Activated CD8-positive, alpha-beta T cell treated with anti-CD3 and anti-CD28 coated beads for 36 hours (primary cell): ENCODE data around the gene MOB3A. TPM values are rescaled to one million over a fixed set of nuclear protein-coding genes. Genes with fewer than 3 reads are reported as not detected.

ENCODE experiments used
- ATAC-seq: fragments of 200-7000 bp; cut with Tn5 transposase; one replicate; pipeline ENCODE4 v1.10.0; 2021; ENCODE audit warnings: mild to moderate bottlenecking, moderate library complexity
- CTCF ChIA-PET: fragments of 350-600 bp; sonication (Branson Sonifier 250); formaldehyde crosslinking; loops from one replicate; lab custom pipeline; 2021; ENCODE audit warnings: antibody characterized with exemption; lab: Charles Lee
- POLR2A ChIA-PET: fragments of 350-600 bp; sonication (Branson Sonifier 250); formaldehyde crosslinking; loops from one replicate; lab custom pipeline; 2021; ENCODE audit warnings: antibody characterized with exemption; lab: Charles Lee
- DNase-seq: peaks from one replicate; pipeline ENCODE4 v3.0.0-alpha.2; 2020
- H3K27ac Mint-ChIP-seq: one replicate; pipeline ENCODE4 v1.8.0; 2021; ENCODE audit warnings: mild to moderate bottlenecking, mixed read lengths
- H3K27me3 Mint-ChIP-seq: one replicate; pipeline ENCODE4 v1.8.0; 2021; ENCODE audit warnings: mixed read lengths
- H3K36me3 Mint-ChIP-seq: one replicate; pipeline ENCODE4 v1.8.0; 2021; ENCODE audit warnings: low read depth, mixed read lengths
- H3K4me1 Mint-ChIP-seq: one replicate; pipeline ENCODE4 v1.8.0; 2021; ENCODE audit warnings: low read depth, mixed read lengths
- H3K4me3 Mint-ChIP-seq: one replicate; pipeline ENCODE4 v1.8.0; 2021; ENCODE audit warnings: mild to moderate bottlenecking, moderate library complexity, mixed read lengths
- H3K9me3 Mint-ChIP-seq: one replicate; pipeline ENCODE4 v1.8.0; 2021; ENCODE audit warnings: mixed read lengths
- intact Hi-C: fragments of 100-400 bp; cut with micrococcal nuclease; formaldehyde crosslinking; loops from one replicate; pipeline ENCODE4 v1.10.0; 2022
- total RNA-seq, 2 experiments: library from RNA; stranded (reverse); gene quantifications; one replicate each; pipeline ENCODE4 v1.2.3, GENCODE V29; 2021
- TF ChIP-seq, protein P1 (sequence below): fragments of 200-600 bp; IDR thresholded peaks from one replicate; pipeline ENCODE4 v1.8.0; 2022; ENCODE audit warnings: antibody characterized with exemption, mild to moderate bottlenecking

Gene MOB3A
- total RNA-seq, 2 experiments from 2014 or later, result 175 to 185 TPM

DNA sequence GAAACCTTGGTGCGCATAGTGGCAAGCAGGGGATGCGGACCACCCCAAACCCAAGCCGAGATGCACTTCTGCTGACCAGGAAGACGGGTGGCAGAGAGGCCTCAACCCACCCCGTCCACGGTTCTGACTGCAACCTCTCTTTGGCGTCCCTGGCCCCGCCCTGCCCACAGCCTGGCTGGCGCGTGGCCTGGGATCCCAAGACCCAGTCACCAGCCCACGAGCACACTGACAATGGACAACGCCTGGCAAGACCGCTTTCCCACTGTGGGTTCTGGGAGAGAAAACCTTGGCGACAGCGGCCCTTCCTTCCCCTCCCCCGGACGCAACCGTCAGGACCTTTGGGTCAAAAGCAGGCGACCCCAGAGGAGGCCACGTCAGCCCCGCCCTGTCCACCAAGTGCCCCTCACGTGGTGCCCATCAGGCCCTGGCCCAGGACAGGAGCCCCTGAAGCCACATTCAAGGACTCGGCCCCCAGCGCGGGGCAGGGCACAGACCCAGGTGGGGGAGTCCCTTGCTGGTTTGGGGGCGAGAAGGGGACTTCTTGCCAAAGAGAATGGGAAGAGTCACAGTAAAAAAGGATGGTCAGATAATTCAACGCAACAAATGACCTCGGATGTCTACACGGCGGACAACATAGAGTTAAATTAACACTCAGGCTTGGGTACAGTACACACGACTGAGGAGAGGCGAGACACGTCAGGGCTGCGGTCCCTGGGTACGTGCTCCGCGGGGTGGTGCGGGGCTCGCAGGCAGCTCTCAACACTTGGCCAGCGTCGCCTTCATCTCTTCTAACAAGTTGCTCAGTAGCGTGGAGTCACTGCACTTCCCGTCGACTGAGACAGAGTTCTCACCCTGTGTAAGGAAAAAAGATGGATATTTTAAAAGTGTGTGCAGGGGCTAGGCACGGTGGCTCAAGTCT is 5.5 kb upstream of the MOB3A start:
- peaks cover 8% of the 10 kb centered on the region for H3K9me3 Mint-ChIP-seq
- no peaks in the 10 kb centered on the region for H3K27me3 Mint-ChIP-seq
- intact Hi-C loops, result no loop called here
- no peak for DNase-seq
- ChIA-PET CTCF (no interaction called here), POLR2A (no interaction called here)
- ATAC-seq, result no peak
- no peak overlapping the region for H3K27ac Mint-ChIP-seq
- peaks cover 38% of the 10 kb centered on the region for H3K36me3 Mint-ChIP-seq
- TF ChIP-seq, protein P1, sequence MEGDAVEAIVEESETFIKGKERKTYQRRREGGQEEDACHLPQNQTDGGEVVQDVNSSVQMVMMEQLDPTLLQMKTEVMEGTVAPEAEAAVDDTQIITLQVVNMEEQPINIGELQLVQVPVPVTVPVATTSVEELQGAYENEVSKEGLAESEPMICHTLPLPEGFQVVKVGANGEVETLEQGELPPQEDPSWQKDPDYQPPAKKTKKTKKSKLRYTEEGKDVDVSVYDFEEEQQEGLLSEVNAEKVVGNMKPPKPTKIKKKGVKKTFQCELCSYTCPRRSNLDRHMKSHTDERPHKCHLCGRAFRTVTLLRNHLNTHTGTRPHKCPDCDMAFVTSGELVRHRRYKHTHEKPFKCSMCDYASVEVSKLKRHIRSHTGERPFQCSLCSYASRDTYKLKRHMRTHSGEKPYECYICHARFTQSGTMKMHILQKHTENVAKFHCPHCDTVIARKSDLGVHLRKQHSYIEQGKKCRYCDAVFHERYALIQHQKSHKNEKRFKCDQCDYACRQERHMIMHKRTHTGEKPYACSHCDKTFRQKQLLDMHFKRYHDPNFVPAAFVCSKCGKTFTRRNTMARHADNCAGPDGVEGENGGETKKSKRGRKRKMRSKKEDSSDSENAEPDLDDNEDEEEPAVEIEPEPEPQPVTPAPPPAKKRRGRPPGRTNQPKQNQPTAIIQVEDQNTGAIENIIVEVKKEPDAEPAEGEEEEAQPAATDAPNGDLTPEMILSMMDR, result no peak
- peaks cover 11% of the 10 kb centered on the region for H3K4me1 Mint-ChIP-seq
- no peak overlapping the region for H3K4me3 Mint-ChIP-seq

DNA sequence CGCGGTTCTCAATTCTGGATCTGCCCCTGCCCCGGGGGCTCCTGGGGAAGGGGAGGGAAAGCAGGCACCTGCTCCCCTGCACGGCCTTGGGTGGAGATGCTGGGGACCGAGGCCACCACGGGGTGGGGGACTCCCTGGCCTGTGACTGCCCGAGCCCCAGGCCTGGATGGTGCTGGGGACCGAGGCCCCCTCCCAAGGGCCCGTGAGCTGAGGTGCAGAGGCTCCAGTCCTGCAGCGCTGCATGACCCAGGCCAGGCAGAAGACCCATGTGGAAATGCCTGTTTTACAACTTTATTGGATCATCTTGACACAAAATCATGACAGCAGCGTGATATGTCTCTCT is 4.6 kb upstream of the MOB3A start:
- Mint-ChIP-seq H3K27me3 (no peaks in the 10 kb centered on the region), H3K4me3 (no peak overlapping the region), H3K27ac (no peak overlapping the region), H3K36me3 (peaks cover 29% of the 10 kb centered on the region), H3K9me3 (peaks cover 8% of the 10 kb centered on the region), H3K4me1 (peaks cover 11% of the 10 kb centered on the region)
- TF ChIP-seq, protein P1, result no peak
- CTCF ChIA-PET, result no interaction called here
- ATAC-seq, result no peak
- no peak for DNase-seq
- POLR2A ChIA-PET, result no interaction called here
- intact Hi-C loops, result no loop called here

DNA sequence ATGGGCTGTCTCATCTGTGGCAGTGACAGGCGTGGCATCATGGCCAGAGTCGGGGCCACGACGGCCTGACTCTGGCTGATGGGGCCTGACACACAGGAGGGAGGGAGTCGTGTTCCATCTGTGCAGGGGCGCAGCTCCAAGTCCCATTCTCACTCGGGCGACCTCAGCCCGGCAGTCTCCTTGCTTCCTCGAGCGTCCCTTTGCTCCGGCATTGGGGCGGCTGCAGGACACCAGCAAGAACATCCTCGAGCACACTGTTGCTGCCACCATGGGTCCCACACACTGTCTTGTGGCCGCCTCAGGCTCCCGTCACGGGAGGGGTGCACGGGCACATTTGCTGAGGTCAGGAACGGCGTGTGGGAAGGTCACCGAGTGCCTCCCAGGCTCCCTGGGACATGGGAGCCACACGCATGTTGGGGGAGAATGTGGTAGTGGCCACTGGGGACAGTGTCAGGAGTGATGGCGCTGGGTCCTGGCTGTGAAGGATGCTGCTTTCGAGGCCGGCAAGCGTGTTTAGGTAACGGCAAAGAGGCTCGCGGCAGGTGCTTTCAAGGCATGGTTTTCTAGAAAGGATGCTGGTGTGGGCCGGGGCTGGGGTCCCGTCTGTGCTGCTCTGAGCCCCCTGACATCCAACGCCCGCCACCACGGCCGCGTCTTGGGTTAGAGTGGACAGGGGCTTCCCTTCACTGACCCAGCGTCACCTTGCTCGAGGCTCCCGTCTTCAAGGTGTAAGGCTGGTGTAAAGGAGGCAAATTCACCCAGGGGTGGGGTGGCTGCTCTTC is 4.0 kb upstream of the MOB3A start:
- H3K27ac Mint-ChIP-seq, result no peak overlapping the region
- TF ChIP-seq, protein P1, result no peak
- H3K27me3 Mint-ChIP-seq, result no peaks in the 10 kb centered on the region
- no peak overlapping the region for H3K4me3 Mint-ChIP-seq
- peaks cover 27% of the 10 kb centered on the region for H3K36me3 Mint-ChIP-seq
- POLR2A ChIA-PET, result no interaction called here
- H3K4me1 Mint-ChIP-seq, result peaks cover 11% of the 10 kb centered on the region
- intact Hi-C loops, result no loop called here
- DNase-seq (no peak), ATAC-seq (no peak)
- peaks cover 3% of the 10 kb centered on the region for H3K9me3 Mint-ChIP-seq
- CTCF ChIA-PET, result no interaction called here

DNA sequence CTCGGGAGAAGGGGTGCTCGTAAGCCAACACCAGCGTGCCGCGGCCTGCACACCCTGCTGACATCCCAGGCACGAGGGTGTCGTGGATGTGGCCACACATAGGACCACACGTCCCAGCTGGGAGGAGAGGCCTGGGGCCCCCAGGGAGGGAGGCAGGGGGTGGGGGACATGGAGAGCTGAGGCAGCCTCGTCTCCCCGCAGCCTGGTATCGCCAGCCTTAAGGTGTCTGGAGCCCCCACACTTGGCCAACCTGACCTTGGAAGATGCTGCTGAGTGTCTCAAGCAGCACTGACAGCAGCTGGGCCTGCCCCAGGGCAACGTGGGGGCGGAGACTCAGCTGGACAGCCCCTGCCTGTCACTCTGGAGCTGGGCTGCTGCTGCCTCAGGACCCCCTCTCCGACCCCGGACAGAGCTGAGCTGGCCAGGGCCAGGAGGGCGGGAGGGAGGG is 3.0 kb upstream of the MOB3A start:
- CTCF ChIA-PET, result interaction anchor here (0.8 kb wide), 1 partner anchor 30 kb away, joined by 3 read pairs; no protein-coding TSS in a partner anchor
- H3K4me1 Mint-ChIP-seq, result peaks cover 16% of the 10 kb centered on the region
- intact Hi-C loops, result no loop called here
- DNase-seq, result no peak
- H3K9me3 Mint-ChIP-seq, result no peaks in the 10 kb centered on the region
- TF ChIP-seq, protein P1, result no peak
- POLR2A ChIA-PET, result no interaction called here
- H3K4me3 Mint-ChIP-seq, result no peak overlapping the region
- peaks cover 26% of the 10 kb centered on the region for H3K36me3 Mint-ChIP-seq
- no peaks in the 10 kb centered on the region for H3K27me3 Mint-ChIP-seq
- no peak overlapping the region for H3K27ac Mint-ChIP-seq
- ATAC-seq, result no peak
